ENCODE data around the gene WAPL. TPM values are rescaled to one million over a fixed set of nuclear protein-coding genes. Genes with fewer than 3 reads are reported as not detected.

Gene WAPL
- total and polyA plus RNA-seq, 2 donors (not counting 1 experiment from before 2014, with no cell fraction given): 8.3 to 42.8 TPM

- H3K4me1 ChIP-seq (ENCODE audit: control insufficient read depth in 2 of 2, insufficient read depth in 2 of 2, low read length in 2 of 2): no peaks in the 10 kb centered on the region
- H4K20me1 ChIP-seq (ENCODE audit: control insufficient read depth, insufficient read depth, low read length, poor library complexity, severe bottlenecking): peaks cover 11% of the 10 kb centered on the region
- H3K27ac ChIP-seq (ENCODE audit: low read length in 2 of 2): no peak overlapping the region
- H3K4me2 ChIP-seq (replicated peaks; ENCODE audit: low read depth, low read length, poor library complexity, severe bottlenecking): no peak overlapping the region
- H3K27me3 ChIP-seq (replicated peaks in 1 of 4; ENCODE audit: control extremely low read depth in 1 of 4, control insufficient read depth in 3 of 4, insufficient read depth in 4 of 4, low read length in 3 of 4): no peaks in the 10 kb centered on the region
- DNase-seq: no peak
- Mint-ChIP-seq H3K9me3 (ENCODE audit: insufficient read depth) (no peaks in the 10 kb centered on the region), H3K27ac (no peak overlapping the region), H3K27me3 (no peaks in the 10 kb centered on the region), H3K4me1 (peaks cover 14% of the 10 kb centered on the region), H3K4me3 (no peak overlapping the region)
- WGBS (ENCODE audit: insufficient coverage): no CpG with 5 or more reads among the region's 8 CpGs
- POLR2A ChIA-PET: no interaction called here
- peaks cover 9% of the 10 kb centered on the region for H3K79me2 ChIP-seq (ENCODE audit: control insufficient read depth, insufficient read depth, low read length)
- no peak overlapping the region for H2AFZ ChIP-seq (ENCODE audit: insufficient read depth, low read depth, low read length, poor library complexity, severe bottlenecking)
- CTCF ChIA-PET: interaction anchor here (1.6 kb wide), 1 partner anchor 102 kb away, joined by 4 read pairs; no protein-coding TSS in a partner anchor
- intact Hi-C loops (cut with micrococcal nuclease): no loop called here
- H3K4me3 ChIP-seq (ENCODE audit: control extremely low read depth in 1 of 5, extremely low read depth in 1 of 5, insufficient read depth in 1 of 5, low read depth in 2 of 5, low read length in 4 of 5): no peak overlapping the region
- ATAC-seq (ENCODE audit: low read depth): no peak
- TF ChIP-seq, protein P1, sequence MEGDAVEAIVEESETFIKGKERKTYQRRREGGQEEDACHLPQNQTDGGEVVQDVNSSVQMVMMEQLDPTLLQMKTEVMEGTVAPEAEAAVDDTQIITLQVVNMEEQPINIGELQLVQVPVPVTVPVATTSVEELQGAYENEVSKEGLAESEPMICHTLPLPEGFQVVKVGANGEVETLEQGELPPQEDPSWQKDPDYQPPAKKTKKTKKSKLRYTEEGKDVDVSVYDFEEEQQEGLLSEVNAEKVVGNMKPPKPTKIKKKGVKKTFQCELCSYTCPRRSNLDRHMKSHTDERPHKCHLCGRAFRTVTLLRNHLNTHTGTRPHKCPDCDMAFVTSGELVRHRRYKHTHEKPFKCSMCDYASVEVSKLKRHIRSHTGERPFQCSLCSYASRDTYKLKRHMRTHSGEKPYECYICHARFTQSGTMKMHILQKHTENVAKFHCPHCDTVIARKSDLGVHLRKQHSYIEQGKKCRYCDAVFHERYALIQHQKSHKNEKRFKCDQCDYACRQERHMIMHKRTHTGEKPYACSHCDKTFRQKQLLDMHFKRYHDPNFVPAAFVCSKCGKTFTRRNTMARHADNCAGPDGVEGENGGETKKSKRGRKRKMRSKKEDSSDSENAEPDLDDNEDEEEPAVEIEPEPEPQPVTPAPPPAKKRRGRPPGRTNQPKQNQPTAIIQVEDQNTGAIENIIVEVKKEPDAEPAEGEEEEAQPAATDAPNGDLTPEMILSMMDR (IDR thresholded peaks at IDR 0.05): no peak
- no peak for TF ChIP-seq EZH2 (IDR thresholded peaks at IDR 0.05; ENCODE audit: borderline replicate concordance, insufficient read depth, low read depth, low read length, poor library complexity, severe bottlenecking)
- H3K36me3 ChIP-seq (replicated peaks in 1 of 2; ENCODE audit: control extremely low read depth in 1 of 2, control insufficient read depth in 1 of 2, extremely low read depth in 1 of 2, insufficient read depth in 2 of 2, low read length in 1 of 2): peaks cover 8 to 25% of the 10 kb centered on the region in 2 experiments
- no peak overlapping the region for H3K9ac ChIP-seq (ENCODE audit: low read length)
- no peaks in the 10 kb centered on the region for H3K9me3 ChIP-seq (ENCODE audit: control extremely low read depth in 1 of 3, control insufficient read depth in 2 of 3, insufficient read depth in 1 of 3, low read length in 2 of 3)
Observed at GRCh38 chr10:86483664-86484063, 37.9 kb downstream of the WAPL start.

- no peaks in the 10 kb centered on the region for H3K9me3 ChIP-seq (ENCODE audit: control extremely low read depth in 1 of 3, control insufficient read depth in 2 of 3, insufficient read depth in 1 of 3, low read length in 2 of 3)
- CTCF ChIA-PET: interaction anchor here (1.2 kb wide), 1 partner anchor 69 kb away, joined by 3 read pairs; no protein-coding TSS in a partner anchor
Observed at GRCh38 chr10:86481761-86482160, 39.8 kb downstream of the WAPL start.

More at GRCh38 chr10:86481761-86482160, 39.8 kb downstream of the WAPL start:
- Mint-ChIP-seq H3K9me3 (ENCODE audit: insufficient read depth) (no peaks in the 10 kb centered on the region), H3K27me3 (no peaks in the 10 kb centered on the region), H3K27ac (no peak overlapping the region), H3K4me1 (peaks cover 8% of the 10 kb centered on the region), H3K4me3 (no peak overlapping the region)
- no peaks in the 10 kb centered on the region for H3K27me3 ChIP-seq (replicated peaks in 1 of 4; ENCODE audit: control extremely low read depth in 1 of 4, control insufficient read depth in 3 of 4, insufficient read depth in 4 of 4, low read length in 3 of 4)
- peaks cover 17% of the 10 kb centered on the region for H4K20me1 ChIP-seq (ENCODE audit: control insufficient read depth, insufficient read depth, low read length, poor library complexity, severe bottlenecking)
- DNase-seq (no peak), ATAC-seq (ENCODE audit: low read depth) (no peak)
- peaks cover 8 to 21% of the 10 kb centered on the region in 2 experiments for H3K36me3 ChIP-seq (replicated peaks in 1 of 2; ENCODE audit: control extremely low read depth in 1 of 2, control insufficient read depth in 1 of 2, extremely low read depth in 1 of 2, insufficient read depth in 2 of 2, low read length in 1 of 2)
- intact Hi-C loops (cut with micrococcal nuclease): no loop called here
- POLR2A ChIA-PET: no interaction called here
- TF ChIP-seq, protein P1 (IDR thresholded peaks at IDR 0.05): no peak
- TF ChIP-seq EZH2 (IDR thresholded peaks at IDR 0.05; ENCODE audit: borderline replicate concordance, insufficient read depth, low read depth, low read length, poor library complexity, severe bottlenecking): no peak
- H3K79me2 ChIP-seq (ENCODE audit: control insufficient read depth, insufficient read depth, low read length): peaks cover 9% of the 10 kb centered on the region
- no peak overlapping the region for H3K4me3 ChIP-seq (ENCODE audit: control extremely low read depth in 1 of 5, extremely low read depth in 1 of 5, insufficient read depth in 1 of 5, low read depth in 2 of 5, low read length in 4 of 5)
- no CpG with 5 or more reads among the region's 1 CpG for WGBS (ENCODE audit: insufficient coverage)
- no peak overlapping the region for H2AFZ ChIP-seq (ENCODE audit: insufficient read depth, low read depth, low read length, poor library complexity, severe bottlenecking)
- H3K27ac ChIP-seq (ENCODE audit: low read length in 2 of 2): no peak overlapping the region
- no peak overlapping the region for H3K9ac ChIP-seq (ENCODE audit: low read length)
- no peaks in the 10 kb centered on the region for H3K4me1 ChIP-seq (ENCODE audit: control insufficient read depth in 2 of 2, insufficient read depth in 2 of 2, low read length in 2 of 2)
- no peak overlapping the region for H3K4me2 ChIP-seq (replicated peaks; ENCODE audit: low read depth, low read length, poor library complexity, severe bottlenecking)
